ENCODE data around the gene CACNA1C.

GRCh38 chr12:2018391-2018790, 34.4 kb upstream of the CACNA1C start:
- TF ChIP-seq CTCF (conservative IDR thresholded peaks at IDR 0.05; ENCODE audit: low read depth, low read length) = no peak
- TF ChIP-seq EZH2 (IDR thresholded peaks at IDR 0.05; ENCODE audit: borderline replicate concordance, low read depth, low read length, poor library complexity, severe bottlenecking) = no peak

Data from A673 (cell line).